ENCODE results near the gene PEX6. TPM values are rescaled to one million over a fixed set of nuclear protein-coding genes. Genes with fewer than 3 reads are reported as not detected.

Gene PEX6
- total RNA-seq, 1 experiment from 2014 or later: 15.6 TPM

- no CpG with 5 or more reads among the region's 4 CpGs for WGBS (ENCODE audit: extremely low coverage, insufficient read length, low lambda C conversion rate)
- no peaks in the 10 kb centered on the region for H3K79me2 ChIP-seq (ENCODE audit: insufficient read depth, low read length)
Measured at GRCh38 chr6:42914546-42914945, 64.4 kb downstream of the PEX6 start.

More at GRCh38 chr6:42914546-42914945, 64.4 kb downstream of the PEX6 start:
- Histone ChIP-seq H3K27me3 (ENCODE audit: insufficient read depth, low read length) (no peaks in the 10 kb centered on the region), H3K14ac (ENCODE audit: insufficient read depth, low read length) (no peak overlapping the region), H2BK5ac (ENCODE audit: insufficient read length, low read length) (no peak overlapping the region), H2AK5ac (ENCODE audit: insufficient read length, low read length) (no peak overlapping the region), H3T11ph (ENCODE audit: low read length) (no peak overlapping the region), H3K9ac (ENCODE audit: extremely low read depth, insufficient read length, low read length) (no peak overlapping the region), H2BK12ac (ENCODE audit: insufficient read length, low read depth, low read length) (no peak overlapping the region), H3K79me1 (ENCODE audit: insufficient read depth, low read depth, low read length, poor library complexity, severe bottlenecking) (no peaks in the 10 kb centered on the region), H4K20me1 (ENCODE audit: control insufficient read depth, insufficient read depth, insufficient read length) (no peaks in the 10 kb centered on the region), H3K18ac (ENCODE audit: insufficient read length, low read depth, low read length) (no peak overlapping the region), H3K23me2 (ENCODE audit: insufficient read length, low read depth, low read length, poor library complexity, severe bottlenecking) (no peaks in the 10 kb centered on the region), H4K91ac (ENCODE audit: insufficient read length, low read depth, low read length) (no peak overlapping the region), H4K5ac (ENCODE audit: insufficient read length, low read depth, low read length) (no peak overlapping the region), H2BK120ac (ENCODE audit: low read depth, low read length, poor library complexity, severe bottlenecking) (no peak overlapping the region), H2BK15ac (ENCODE audit: low read depth, low read length) (no peak overlapping the region), H3K4ac (ENCODE audit: low read depth, low read length) (no peak overlapping the region), H3K23ac (ENCODE audit: insufficient read length, low read depth, low read length) (no peak overlapping the region), H2AFZ (ENCODE audit: low read length) (no peak overlapping the region), H4K8ac (replicated peaks; ENCODE audit: insufficient read length, low read depth, low read length) (no peak overlapping the region), H3K56ac (ENCODE audit: insufficient read length, low read depth, low read length) (no peak overlapping the region), H3K4me2 (ENCODE audit: insufficient read depth, insufficient read length, low read length) (no peak overlapping the region), H3K4me1 (ENCODE audit: insufficient read depth, low read length) (no peaks in the 10 kb centered on the region), H3K9me3 (ENCODE audit: control insufficient read depth, low read depth, low read length) (no peaks in the 10 kb centered on the region), H2BK20ac (ENCODE audit: low read depth, low read length, poor library complexity, severe bottlenecking) (no peak overlapping the region), H3K27ac (ENCODE audit: insufficient read length, low read depth, low read length) (no peak overlapping the region)
- Mint-ChIP-seq H3K27ac (no peak overlapping the region; a peak in 2 of 7 replicates), H3K4me1 (peaks cover 5% of the 10 kb centered on the region in 2 experiments; a peak in 3 of 4 replicates), H3K4me3 (no peak overlapping the region), H3K9me3 (no peaks in the 10 kb centered on the region; a peak in 1 of 5 replicates), H3K36me3 (ENCODE audit: insufficient read depth in 1 of 3, low read depth in 3 of 3) (no peaks in the 10 kb centered on the region), H3K27me3 (ENCODE audit: low read depth) (0 out of 2 replicates have a peak, but pooled peaks cover 1% of the 10 kb centered on the region)
- no peak for DNase-seq
- TF ChIP-seq CTCF (conservative IDR thresholded peaks at IDR 0.05): no peak

Other genes with a start within 250 kb of the PEX6 start
- gene TBCC, start 233.1 kb downstream of the PEX6 start, total RNA-seq (2021): 25.6 and 30.2 TPM in 2 replicates
- 9.7 and 9.8 TPM in 2 replicates for gene BICRAL, start 197.1 kb downstream of the PEX6 start, total RNA-seq (2021)
- gene RPL7L1, start 99.6 kb downstream of the PEX6 start, total RNA-seq (2021): 126 and 130 TPM in 2 replicates
- gene PTCRA, start 63.1 kb downstream of the PEX6 start, total RNA-seq (2021): not detected in 2 replicates
- gene CNPY3, start 49.7 kb downstream of the PEX6 start, total RNA-seq (2021): 56.0 and 59.9 TPM in 2 replicates
- gene GNMT, start 18.4 kb downstream of the PEX6 start, total RNA-seq (2021): 1.1 TPM in 2 replicates
- 53.5 and 57.7 TPM in 2 replicates for gene PPP2R5D, start 5.4 kb upstream of the PEX6 start, total RNA-seq (2021)
- gene MEA1, start 34.8 kb upstream of the PEX6 start, total RNA-seq (2021): 105 and 113 TPM in 2 replicates
- 146 TPM in 2 replicates for gene KLHDC3, start 35.1 kb upstream of the PEX6 start, total RNA-seq (2021)
- gene RRP36, start 42.4 kb upstream of the PEX6 start, total RNA-seq (2021): 117 and 121 TPM in 2 replicates
- gene CUL7, start 74.7 kb upstream of the PEX6 start, total RNA-seq (2021): 23.5 and 24.5 TPM in 2 replicates
- 71.9 and 74.4 TPM in 2 replicates for gene MRPL2, start 80.3 kb upstream of the PEX6 start, total RNA-seq (2021)
- 29.7 TPM in 2 replicates for gene KLC4, start 80.5 kb upstream of the PEX6 start, total RNA-seq (2021)
- gene PTK7, start 97.1 kb upstream of the PEX6 start, total RNA-seq (2021): 126 and 128 TPM in 2 replicates
- gene SRF, start 192.1 kb upstream of the PEX6 start, total RNA-seq (2021): 57.5 and 59.7 TPM in 2 replicates
- gene CUL9, start 203.0 kb upstream of the PEX6 start, total RNA-seq (2021): 15.2 and 15.5 TPM in 2 replicates